Endothelial cell of umbilical vein (primary cell): Measurements from ENCODE around the gene ITIH3.

Experiments
- EZH2 ChIP-seq: IDR thresholded peaks from 2 replicates; pipeline ENCODE4 v1.6.1; 2012; ENCODE audit warnings: borderline replicate concordance, low read depth, mild to moderate bottlenecking, moderate library complexity, low read length, inconsistent platforms; ENCODE audit not compliant: severe bottlenecking
- FOS ChIP-seq: IDR thresholded peaks from 2 replicates; pipeline ENCODE4 v1.6.1; 2011; ENCODE audit warnings: mild to moderate bottlenecking, low read length, moderate library complexity, borderline replicate concordance; ENCODE audit not compliant: insufficient read depth
- GATA2 ChIP-seq: IDR thresholded peaks from 2 replicates; pipeline ENCODE4 v1.7.0; 2011; ENCODE audit warnings: low read depth, mild to moderate bottlenecking, moderate library complexity, mixed read lengths, low read length; ENCODE audit not compliant: insufficient read length, insufficient read depth
- JUN ChIP-seq: IDR thresholded peaks from 2 replicates; pipeline ENCODE4 v1.6.1; 2011; ENCODE audit warnings: borderline replicate concordance, low read depth; ENCODE audit not compliant: insufficient read length, insufficient read depth
- MYC ChIP-seq: IDR thresholded peaks from one replicate; pipeline ENCODE4 v1.6.1; 2011; ENCODE audit warnings: mild to moderate bottlenecking, low read depth, low read length
- POLR2A ChIP-seq: IDR thresholded peaks from 2 replicates; pipeline ENCODE4 v1.6.1; 2012; ENCODE audit warnings: low read depth, mild to moderate bottlenecking, control low read depth, low read length
- POLR2AphosphoS5 ChIP-seq: IDR thresholded peaks from 2 replicates; pipeline ENCODE4 v1.6.1; 2012; ENCODE audit warnings: low read depth, mild to moderate bottlenecking, control low read depth, low read length, moderate library complexity; ENCODE audit not compliant: insufficient read depth
- TF ChIP-seq, protein P1 (sequence below), 2 donors: IDR thresholded peaks; 1 replicate in 1 of 2; 2 replicates in 1 of 2; pipeline ENCODE4 v1.5.1; 2011; ENCODE audit warnings: low read length in 2 of 2, mild to moderate bottlenecking in 2 of 2, moderate library complexity in 2 of 2, control low read depth in 1 of 2, inconsistent platforms in 1 of 2, low read depth in 1 of 2; ENCODE audit not compliant: insufficient read depth in 1 of 2; ENCODE audit errors: extremely low read depth in 1 of 2
- TF ChIP-seq, protein P2 (sequence below): IDR thresholded peaks from 2 replicates; pipeline ENCODE4 v1.6.1; 2011; ENCODE audit not compliant: insufficient read depth, insufficient read length

DNA sequence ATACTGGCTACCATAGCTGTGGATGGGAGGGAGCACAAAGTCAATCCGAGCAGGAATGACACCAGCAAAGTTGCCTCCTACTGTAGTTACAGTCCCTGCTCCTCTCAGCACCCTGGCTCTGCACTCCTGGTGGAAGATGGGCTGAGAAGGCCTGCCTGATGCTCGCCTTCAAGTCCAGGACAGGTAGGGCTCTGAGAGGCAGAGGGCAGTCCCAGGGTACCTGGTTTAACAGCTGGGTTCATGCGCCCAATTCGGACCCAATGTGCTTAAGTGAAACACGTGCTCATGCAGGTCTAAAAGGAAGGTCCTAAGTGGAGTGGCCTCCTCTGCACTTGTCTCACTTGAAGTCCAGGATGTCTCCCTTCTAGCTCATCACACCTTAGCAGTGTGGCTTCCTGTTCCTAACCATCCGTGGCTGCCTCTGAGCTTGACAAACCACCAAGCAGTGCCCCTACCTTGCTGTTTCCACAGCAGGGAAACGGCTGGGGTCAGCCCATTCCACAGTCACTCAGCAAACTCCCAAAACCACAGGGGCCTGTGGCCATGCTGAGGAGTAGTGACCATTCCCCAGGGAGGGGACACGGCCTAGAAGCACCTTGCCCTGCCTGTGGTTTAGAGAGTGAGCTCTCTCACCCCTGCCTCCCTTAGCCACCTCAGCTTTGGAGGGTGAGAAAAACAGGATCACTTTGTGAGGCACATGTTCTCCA lies 44.1 kb downstream of the ITIH3 start:
- TF ChIP-seq, protein P1, sequence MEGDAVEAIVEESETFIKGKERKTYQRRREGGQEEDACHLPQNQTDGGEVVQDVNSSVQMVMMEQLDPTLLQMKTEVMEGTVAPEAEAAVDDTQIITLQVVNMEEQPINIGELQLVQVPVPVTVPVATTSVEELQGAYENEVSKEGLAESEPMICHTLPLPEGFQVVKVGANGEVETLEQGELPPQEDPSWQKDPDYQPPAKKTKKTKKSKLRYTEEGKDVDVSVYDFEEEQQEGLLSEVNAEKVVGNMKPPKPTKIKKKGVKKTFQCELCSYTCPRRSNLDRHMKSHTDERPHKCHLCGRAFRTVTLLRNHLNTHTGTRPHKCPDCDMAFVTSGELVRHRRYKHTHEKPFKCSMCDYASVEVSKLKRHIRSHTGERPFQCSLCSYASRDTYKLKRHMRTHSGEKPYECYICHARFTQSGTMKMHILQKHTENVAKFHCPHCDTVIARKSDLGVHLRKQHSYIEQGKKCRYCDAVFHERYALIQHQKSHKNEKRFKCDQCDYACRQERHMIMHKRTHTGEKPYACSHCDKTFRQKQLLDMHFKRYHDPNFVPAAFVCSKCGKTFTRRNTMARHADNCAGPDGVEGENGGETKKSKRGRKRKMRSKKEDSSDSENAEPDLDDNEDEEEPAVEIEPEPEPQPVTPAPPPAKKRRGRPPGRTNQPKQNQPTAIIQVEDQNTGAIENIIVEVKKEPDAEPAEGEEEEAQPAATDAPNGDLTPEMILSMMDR (IDR thresholded peaks at IDR 0.05; ENCODE audit: extremely low read depth in 1 of 2, insufficient read depth in 1 of 2, low read depth in 1 of 2, low read length in 2 of 2): no peak
- TF ChIP-seq EZH2 (no peak), POLR2A (no peak), POLR2AphosphoS5 (no peak), FOS (no peak), MYC (no peak), JUN (no peak), GATA2 (no peak)
- TF ChIP-seq, protein P2, sequence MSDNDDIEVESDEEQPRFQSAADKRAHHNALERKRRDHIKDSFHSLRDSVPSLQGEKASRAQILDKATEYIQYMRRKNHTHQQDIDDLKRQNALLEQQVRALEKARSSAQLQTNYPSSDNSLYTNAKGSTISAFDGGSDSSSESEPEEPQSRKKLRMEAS: no peak
